Mucosa of stomach (tissue), 1 donor: ENCODE measurements around the gene KCNH8.
"Not testable (repeated sequence)": the region's sequence is repeated elsewhere in the genome, so short reads cannot be mapped to it uniquely, and the experiment has no call there.

Source experiments
- H3K27me3 ChIP-seq: one replicate; pipeline ENCODE4 v1.7.0; 2013; ENCODE audit warnings: mild to moderate bottlenecking, low read length; ENCODE audit not compliant: control insufficient read depth, insufficient read depth
- H3K36me3 ChIP-seq: one replicate; pipeline ENCODE4 v1.7.0; 2013; ENCODE audit warnings: low read length; ENCODE audit not compliant: control insufficient read depth, insufficient read depth
- H3K4me1 ChIP-seq: one replicate; pipeline ENCODE4 v1.7.0; 2013; ENCODE audit warnings: mild to moderate bottlenecking, low read length; ENCODE audit not compliant: control insufficient read depth, insufficient read depth
- H3K4me3 ChIP-seq: one replicate; pipeline ENCODE4 v1.7.0; 2013; ENCODE audit warnings: low read length
- H3K9ac ChIP-seq: one replicate; pipeline ENCODE4 v1.7.0; 2013; ENCODE audit warnings: mild to moderate bottlenecking, low read length, moderate library complexity
- H3K9me3 ChIP-seq: one replicate; pipeline ENCODE4 v1.7.0; 2013; ENCODE audit warnings: mild to moderate bottlenecking, low read length, moderate library complexity; ENCODE audit not compliant: control insufficient read depth
- donor health status: Pancreatic carcinoma.

The KCNH8 gene

DNA sequence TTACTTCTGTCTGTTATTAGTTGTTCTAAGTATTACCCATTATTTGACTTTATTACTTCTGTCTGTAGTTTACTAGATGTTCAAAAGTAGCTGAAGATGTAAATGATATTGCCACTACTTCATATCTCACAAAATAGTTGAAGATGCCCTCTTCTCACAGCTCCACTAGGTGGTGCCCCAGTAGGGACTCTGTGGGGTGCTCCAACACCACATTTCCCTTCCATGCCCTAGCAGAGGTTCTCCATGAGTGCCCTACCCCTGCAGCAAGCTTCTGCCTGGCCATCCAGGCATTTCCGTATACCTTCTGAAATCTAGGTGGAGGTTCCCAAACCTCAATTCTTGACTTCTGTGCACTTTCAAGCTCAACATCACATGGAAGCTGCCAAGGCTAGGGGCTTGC, 80.8 kb downstream of the KCNH8 start:
- H3K4me3 ChIP-seq: no peak overlapping the region
- no peaks in the 10 kb centered on the region for H3K36me3 ChIP-seq
- no peaks in the 10 kb centered on the region for H3K27me3 ChIP-seq
- H3K9me3 ChIP-seq: no peaks in the 10 kb centered on the region
- H3K4me1 ChIP-seq: peaks cover 8% of the 10 kb centered on the region
- no peak overlapping the region for H3K9ac ChIP-seq

DNA sequence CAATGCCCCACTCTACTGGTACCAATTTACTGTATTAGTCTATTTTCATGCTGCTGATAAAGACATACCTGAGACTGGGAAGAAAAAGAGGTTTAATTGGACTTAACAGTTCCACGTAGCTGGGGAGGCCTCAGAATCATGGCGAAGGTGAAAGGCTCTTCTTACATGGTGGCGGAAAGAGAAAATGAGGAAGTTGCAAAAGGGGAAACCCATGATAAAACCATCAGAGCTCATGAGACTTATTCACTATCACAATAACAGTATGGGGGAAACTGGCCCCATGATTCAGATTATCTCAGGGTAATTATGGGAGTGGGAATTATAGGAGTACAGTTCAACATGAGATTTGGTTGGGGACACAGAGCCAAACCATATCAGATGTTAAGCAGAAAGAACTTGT, 81.6 kb downstream of the KCNH8 start:
- not testable (repeated sequence) for H3K4me1 ChIP-seq, H3K27me3 ChIP-seq, H3K4me3 ChIP-seq, H3K36me3 ChIP-seq, H3K9me3 ChIP-seq, H3K9ac ChIP-seq

DNA sequence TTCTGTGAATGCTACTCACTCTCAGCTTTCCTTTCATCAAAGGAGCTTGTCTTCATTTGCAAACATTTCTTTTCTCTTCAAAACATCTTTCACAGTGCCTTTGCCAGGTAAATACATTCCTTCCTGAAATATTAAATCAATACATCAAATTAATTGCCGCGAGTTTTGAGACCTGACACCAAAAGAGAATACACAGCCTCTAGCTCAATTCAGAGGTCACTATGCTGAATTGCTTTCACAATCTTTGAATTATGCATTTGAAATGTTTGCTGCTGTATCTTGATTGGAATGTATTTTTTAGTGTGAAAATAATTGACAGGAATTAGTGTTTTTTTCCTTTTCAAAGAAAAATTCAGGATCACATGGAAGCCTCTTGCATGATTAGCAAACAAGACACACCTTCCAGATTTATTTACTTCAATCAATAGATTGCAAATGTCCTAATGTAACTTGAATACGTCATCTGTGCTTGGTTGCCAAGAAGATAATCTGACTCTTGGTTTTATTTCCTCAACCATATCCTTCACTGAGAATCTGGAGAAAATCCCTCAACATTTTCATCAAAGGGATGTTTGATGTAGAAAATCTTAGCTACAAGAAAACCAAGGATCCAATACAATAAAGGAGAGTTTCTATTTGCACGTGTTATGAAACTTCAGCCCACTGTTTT, 83.6 kb downstream of the KCNH8 start:
- no peak overlapping the region for H3K9ac ChIP-seq
- H3K4me1 ChIP-seq: peaks cover 8% of the 10 kb centered on the region
- H3K4me3 ChIP-seq: no peak overlapping the region
- no peaks in the 10 kb centered on the region for H3K36me3 ChIP-seq
- no peaks in the 10 kb centered on the region for H3K27me3 ChIP-seq
- no peaks in the 10 kb centered on the region for H3K9me3 ChIP-seq

DNA sequence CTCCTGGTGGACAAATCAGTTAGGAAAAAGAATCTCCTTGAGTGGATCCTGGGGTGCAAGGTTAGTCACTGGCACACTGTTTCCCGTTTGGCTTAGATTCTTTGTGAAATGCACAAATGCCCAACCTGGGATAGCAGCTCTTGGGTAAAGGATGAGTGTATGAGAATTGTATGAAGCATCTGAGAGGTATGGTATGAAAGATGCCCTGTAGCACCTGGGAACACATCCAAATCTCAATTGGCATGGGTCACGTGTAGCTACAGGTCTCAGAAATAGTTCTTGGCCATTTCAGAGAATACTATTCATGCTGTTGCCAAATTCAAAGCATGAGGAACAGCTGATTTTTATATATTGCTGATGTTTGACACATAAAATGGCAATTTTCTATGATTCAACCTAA, 84.3 kb downstream of the KCNH8 start:
- no peaks in the 10 kb centered on the region for H3K36me3 ChIP-seq
- peaks cover 8% of the 10 kb centered on the region for H3K4me1 ChIP-seq
- no peaks in the 10 kb centered on the region for H3K27me3 ChIP-seq
- no peak overlapping the region for H3K9ac ChIP-seq
- H3K9me3 ChIP-seq: no peaks in the 10 kb centered on the region
- H3K4me3 ChIP-seq: no peak overlapping the region

DNA sequence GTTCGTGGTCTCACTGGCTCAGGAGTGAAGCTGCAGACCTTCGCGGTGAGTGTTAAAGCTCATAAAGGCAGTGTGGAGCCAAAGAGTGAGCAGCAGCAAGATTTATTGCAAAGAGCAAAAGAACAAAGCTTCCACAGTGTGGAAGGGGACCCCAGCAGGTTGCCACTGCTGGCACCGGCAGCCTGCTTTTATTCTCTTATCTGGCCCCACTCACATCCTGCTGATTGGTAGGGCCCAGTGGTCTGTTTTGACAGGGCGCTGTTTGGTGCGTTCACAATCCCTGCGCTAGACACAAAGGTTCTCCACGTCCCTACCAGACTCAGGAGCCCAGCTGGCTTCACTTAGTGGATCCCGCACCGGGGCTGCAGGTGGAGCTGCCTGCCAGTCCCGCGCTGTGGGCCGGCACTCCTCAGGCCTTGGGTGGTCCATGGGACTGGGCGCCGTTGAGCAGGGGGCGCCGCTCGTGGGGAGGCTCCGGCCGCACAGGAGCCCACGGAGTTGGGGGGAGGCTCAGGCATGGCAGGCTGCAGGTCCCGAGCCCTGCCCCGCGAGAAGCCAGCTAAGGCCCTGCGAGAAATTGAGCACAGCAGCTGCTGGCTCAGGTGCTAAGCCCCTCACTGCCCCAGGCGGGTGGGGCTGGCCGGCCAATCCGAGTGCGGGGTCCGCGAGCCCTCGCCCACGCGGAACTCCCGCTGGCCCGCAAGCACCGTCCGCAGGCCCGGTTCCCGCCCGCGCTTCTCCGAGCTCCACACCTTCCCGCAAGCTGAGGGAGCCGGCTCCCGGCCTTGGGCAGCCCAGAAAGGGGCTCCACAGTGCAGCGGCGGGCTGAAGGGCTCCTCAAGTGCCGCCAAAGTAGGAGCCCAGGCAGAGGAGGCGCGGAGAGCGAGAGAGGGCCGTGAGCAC, 85.8 kb downstream of the KCNH8 start:
- H3K27me3 ChIP-seq, H3K9me3 ChIP-seq, H3K4me3 ChIP-seq, H3K36me3 ChIP-seq, H3K4me1 ChIP-seq, H3K9ac ChIP-seq: not testable (repeated sequence)

DNA sequence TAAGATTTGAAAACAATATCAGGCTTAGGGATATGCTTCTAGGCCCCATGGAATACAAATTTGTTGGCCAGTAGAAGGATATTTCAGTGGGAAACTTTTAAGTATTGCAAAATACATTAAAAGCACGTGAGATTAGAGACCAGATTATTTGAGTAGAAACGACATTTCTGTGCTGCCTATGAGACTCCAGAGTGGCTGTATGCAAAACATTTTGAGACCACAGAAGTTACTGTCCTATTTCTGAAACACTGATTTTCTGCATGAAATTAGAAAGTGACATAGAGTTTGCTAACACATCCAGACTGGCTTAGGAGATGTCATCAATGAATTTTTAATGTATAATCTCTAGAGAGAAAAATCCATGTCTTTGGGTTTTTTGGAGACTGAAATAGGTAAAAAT, 99.8 kb downstream of the KCNH8 start:
- Histone ChIP-seq H3K36me3 (no peaks in the 10 kb centered on the region), H3K4me1 (no peaks in the 10 kb centered on the region), H3K27me3 (no peaks in the 10 kb centered on the region), H3K9me3 (no peaks in the 10 kb centered on the region), H3K4me3 (no peak overlapping the region), H3K9ac (no peak overlapping the region)

DNA sequence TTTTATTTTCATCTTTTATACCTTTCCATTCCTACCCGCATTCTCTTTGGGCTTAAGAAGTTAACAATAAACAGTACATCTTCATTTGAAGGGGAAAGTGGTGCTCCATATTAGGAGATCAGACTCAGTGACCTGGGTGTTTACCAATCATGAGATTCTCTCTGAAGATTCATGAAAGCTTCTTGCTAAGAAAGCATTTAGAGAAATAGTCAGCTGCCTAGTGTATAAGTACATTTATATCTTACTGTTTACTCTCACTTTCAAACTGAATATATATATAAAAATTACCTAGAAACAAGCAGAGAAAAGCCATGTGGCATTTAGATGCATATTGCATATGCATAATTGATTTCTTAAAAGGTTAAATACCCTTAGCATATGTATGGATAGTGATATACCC, 100.5 kb downstream of the KCNH8 start:
- H3K36me3 ChIP-seq: no peaks in the 10 kb centered on the region
- H3K27me3 ChIP-seq: no peaks in the 10 kb centered on the region
- H3K4me1 ChIP-seq: no peaks in the 10 kb centered on the region
- no peak overlapping the region for H3K9ac ChIP-seq
- H3K4me3 ChIP-seq: no peak overlapping the region
- no peaks in the 10 kb centered on the region for H3K9me3 ChIP-seq

DNA sequence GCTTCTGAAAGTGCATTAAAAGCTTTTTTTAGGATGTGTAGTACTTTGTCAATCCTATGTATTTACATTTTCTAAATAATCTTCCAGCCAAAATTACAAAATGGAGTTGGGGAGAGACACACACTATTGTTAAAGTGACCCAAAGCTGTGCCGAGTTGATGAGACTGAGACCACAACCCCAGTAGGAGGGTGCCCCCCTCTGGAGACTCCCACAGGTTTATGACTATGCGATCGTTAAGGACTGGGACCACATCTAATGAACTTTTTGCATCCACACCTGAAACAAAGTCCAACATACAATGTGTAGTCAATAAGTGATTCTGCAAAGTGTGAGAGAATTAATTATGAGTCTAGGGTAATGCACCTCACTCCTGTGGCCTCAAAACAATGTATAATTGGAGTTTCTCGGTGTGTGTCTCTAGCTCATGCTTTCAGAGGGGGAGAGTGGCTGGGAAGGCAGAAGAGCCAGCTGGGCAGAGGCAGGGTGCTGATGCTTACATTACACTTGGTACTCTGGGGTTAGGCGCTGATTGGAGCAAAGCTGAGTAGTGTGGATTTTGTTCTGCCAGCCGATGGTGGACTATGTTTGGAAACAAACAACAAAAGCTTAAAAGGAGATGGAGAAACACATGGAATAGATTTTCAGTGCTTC, 102.8 kb downstream of the KCNH8 start:
- Histone ChIP-seq H3K36me3 (no peaks in the 10 kb centered on the region), H3K27me3 (no peaks in the 10 kb centered on the region), H3K4me3 (no peak overlapping the region), H3K9me3 (no peaks in the 10 kb centered on the region), H3K9ac (no peak overlapping the region), H3K4me1 (no peaks in the 10 kb centered on the region)

DNA sequence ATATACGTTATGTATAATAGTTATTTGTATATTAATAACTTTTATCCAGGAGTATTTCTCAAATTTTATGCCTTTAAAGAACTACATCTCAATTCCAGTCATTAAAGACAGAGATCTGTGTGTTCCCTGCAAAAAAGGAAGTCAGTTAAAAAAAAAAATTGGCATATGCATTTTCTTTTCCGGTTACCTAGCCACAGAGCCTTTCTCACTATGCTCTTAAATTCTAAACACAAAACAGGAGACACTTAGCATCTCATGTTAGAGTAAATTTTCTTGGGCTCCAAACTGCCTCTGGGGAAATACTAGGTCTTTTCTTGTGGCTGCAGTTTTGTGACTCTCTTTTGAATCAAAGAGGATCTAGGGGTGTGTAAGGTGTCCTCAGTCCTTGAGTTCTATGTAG, 105.9 kb downstream of the KCNH8 start:
- H3K9ac ChIP-seq: no peak overlapping the region
- H3K27me3 ChIP-seq: no peaks in the 10 kb centered on the region
- no peaks in the 10 kb centered on the region for H3K4me1 ChIP-seq
- no peaks in the 10 kb centered on the region for H3K9me3 ChIP-seq
- H3K4me3 ChIP-seq: no peak overlapping the region
- H3K36me3 ChIP-seq: no peaks in the 10 kb centered on the region

DNA sequence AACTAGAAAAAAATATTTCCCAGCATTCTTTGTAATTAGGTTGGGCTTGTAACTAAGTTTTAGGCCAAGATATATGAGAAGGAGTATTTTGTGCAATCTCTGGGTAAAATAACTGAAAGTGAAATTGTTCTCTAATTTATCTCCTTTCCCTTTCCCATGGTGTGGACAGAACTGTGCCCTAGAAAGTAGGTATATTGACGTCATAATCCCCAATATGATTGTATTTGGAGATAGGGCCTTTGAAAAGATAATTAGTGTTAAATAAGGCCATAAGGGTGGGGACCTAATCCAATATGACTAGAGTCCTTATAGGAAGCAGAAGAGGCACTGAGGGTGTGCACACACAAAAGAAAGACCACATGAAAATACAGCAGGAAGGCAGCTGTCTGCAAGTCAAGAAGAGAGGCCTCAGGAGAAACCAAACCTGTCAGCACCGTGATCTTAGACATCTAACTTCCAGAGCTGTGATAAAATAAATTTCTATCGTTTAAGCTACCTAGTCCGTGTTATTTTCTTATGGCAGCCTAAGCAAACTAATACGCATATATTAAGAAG, 106.6 kb downstream of the KCNH8 start:
- H3K4me3 ChIP-seq: no peak overlapping the region
- H3K9ac ChIP-seq: no peak overlapping the region
- H3K36me3 ChIP-seq: no peaks in the 10 kb centered on the region
- no peaks in the 10 kb centered on the region for H3K4me1 ChIP-seq
- no peaks in the 10 kb centered on the region for H3K9me3 ChIP-seq
- no peaks in the 10 kb centered on the region for H3K27me3 ChIP-seq

DNA sequence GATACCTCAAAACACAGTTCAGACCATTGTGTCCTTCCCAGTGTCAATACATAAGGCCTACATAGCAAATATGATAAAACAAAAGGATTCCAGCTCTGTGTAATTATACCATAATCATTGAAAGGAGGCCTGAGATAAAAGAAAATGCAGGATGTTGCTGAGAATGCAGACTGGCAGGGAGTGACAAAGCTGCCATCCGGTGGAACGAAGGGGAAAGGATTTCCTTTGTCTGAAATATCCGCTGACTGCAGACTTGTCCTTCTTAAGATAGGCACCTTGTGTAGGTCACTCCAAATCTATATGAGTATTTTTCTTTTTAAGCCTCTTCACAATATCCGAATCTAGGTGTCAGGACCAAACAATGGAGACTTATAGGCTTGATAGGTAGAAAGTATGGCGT, 108.0 kb downstream of the KCNH8 start:
- no peaks in the 10 kb centered on the region for H3K27me3 ChIP-seq
- H3K9ac ChIP-seq: no peak overlapping the region
- H3K4me3 ChIP-seq: no peak overlapping the region
- no peaks in the 10 kb centered on the region for H3K36me3 ChIP-seq
- no peaks in the 10 kb centered on the region for H3K9me3 ChIP-seq
- no peaks in the 10 kb centered on the region for H3K4me1 ChIP-seq

DNA sequence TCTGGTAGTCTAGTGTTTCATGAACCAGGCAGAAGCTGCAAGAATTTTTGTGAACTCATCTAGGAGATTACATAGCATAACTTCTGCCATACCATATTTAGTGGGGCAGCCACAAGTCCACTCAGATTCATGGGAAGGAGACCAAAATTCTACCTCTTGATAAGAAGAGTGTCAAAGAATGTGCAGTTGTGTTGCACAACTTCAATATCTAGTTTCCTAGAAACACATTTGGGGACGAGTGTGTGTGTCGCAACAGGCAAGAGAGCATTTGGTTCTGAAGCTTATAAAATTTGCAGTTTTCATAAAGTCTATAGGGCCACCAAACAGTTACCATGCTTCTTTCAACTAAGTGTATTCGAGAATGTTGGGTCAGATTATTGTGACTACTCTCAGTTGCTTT, 115.3 kb downstream of the KCNH8 start:
- Histone ChIP-seq H3K9me3 (no peaks in the 10 kb centered on the region), H3K4me1 (no peaks in the 10 kb centered on the region), H3K27me3 (no peaks in the 10 kb centered on the region), H3K36me3 (no peaks in the 10 kb centered on the region), H3K9ac (no peak overlapping the region), H3K4me3 (no peak overlapping the region)
